GM12865 (cell line): Measurements from ENCODE around the gene MDN1.

Experiments used
- DNase-seq: peaks from one replicate; pipeline ENCODE4 v3.0.0; 2010; ENCODE audit warnings: low read depth
- H3K4me3 ChIP-seq: 2 replicates; pipeline ENCODE4 v1.5.1; 2011; ENCODE audit warnings: mild to moderate bottlenecking, low read depth, low read length, control low read depth
- TF ChIP-seq, protein P1 (sequence below): IDR thresholded peaks from 2 replicates; pipeline ENCODE4 v1.5.1; 2011; ENCODE audit warnings: low read length, control low read depth, low read depth, inconsistent platforms; ENCODE audit not compliant: insufficient read depth; ENCODE audit errors: missing control alignments

Gene MDN1

DNA sequence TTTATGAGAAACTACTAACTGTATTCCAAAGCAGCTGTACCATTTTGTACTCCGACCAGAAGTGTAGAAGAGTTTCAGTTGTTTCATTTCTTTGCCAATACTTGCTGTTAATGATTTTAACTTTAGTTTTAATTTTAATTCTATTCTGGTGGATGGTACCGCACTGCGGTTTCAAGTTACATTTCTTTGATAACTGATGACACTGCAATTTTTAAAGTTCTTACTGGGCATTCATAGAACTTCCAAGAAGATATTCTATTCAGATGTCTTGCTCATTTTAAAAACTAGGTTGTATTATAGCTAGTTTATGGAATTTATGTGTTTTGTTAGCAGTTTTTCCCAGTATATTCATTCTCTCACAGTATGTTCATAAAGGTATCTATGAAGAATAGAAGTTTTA, 117.2 kb downstream of the MDN1 start:
- H3K4me3 ChIP-seq: no peak overlapping the region
- DNase-seq: no peak
- TF ChIP-seq, protein P1, sequence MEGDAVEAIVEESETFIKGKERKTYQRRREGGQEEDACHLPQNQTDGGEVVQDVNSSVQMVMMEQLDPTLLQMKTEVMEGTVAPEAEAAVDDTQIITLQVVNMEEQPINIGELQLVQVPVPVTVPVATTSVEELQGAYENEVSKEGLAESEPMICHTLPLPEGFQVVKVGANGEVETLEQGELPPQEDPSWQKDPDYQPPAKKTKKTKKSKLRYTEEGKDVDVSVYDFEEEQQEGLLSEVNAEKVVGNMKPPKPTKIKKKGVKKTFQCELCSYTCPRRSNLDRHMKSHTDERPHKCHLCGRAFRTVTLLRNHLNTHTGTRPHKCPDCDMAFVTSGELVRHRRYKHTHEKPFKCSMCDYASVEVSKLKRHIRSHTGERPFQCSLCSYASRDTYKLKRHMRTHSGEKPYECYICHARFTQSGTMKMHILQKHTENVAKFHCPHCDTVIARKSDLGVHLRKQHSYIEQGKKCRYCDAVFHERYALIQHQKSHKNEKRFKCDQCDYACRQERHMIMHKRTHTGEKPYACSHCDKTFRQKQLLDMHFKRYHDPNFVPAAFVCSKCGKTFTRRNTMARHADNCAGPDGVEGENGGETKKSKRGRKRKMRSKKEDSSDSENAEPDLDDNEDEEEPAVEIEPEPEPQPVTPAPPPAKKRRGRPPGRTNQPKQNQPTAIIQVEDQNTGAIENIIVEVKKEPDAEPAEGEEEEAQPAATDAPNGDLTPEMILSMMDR: no peak

DNA sequence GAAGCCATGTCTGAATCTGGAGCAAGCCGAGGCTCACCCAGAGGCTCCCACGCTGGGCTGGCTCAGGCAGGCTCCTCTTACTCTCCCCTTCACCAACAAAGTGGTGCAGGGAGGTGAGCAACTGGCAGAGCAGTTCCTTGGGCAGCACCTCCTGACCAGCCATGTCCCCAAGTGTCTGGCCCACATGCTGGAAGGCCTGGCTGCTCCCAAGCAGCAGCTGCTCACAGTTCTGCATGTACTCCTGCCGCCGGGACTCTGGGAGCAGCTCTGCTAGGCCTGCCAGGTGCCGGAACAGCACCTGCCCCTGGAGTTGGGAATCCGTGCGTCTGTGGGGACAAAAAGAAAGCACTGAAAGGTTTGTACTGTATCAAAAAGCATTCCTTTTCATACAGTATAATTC, 123.9 kb downstream of the MDN1 start:
- H3K4me3 ChIP-seq: no peak overlapping the region
- no peak for DNase-seq
- TF ChIP-seq, protein P1: no peak

DNA sequence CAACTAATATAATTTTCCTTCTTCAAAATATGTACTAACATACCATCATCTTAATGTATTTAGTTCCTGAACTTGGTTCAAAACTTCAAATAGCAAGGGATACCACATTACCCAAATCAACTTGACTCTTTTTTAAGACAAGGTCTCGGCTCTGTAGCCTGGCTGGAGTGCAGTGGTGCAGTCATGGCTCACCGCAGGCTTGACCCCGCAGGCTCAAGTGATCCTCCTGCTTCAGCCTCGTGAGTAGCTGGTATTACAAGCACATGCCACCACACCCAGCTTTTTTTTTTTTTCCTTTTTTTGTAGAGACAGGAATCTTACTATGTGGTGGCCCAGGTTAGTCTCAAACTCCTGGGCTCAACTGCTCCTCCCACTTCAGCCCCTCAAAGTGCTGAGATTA, 125.2 kb downstream of the MDN1 start:
- TF ChIP-seq, protein P1: no peak

DNA sequence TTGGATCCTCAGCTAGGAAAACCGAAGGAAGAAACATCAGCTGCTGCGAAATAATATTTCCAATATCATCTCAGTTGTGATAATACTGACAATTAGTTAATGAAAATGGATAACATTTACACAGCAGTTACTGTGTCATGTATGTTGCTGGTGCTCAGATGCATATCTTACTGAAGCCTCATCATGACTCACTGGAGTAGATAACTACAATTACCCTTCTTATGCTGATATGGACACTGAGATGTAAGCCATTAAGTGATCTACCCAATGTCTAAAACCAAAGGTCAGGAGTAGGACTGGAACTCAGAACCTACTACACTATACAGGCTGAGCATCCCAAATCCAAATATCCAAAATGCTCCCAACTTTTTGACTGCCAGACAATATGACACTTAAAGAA, 126.4 kb downstream of the MDN1 start:
- TF ChIP-seq, protein P1: no peak
- no peak overlapping the region for H3K4me3 ChIP-seq
- no peak for DNase-seq

More for the DNA sequence above, 125.2 kb downstream of the MDN1 start:
- no peak overlapping the region for H3K4me3 ChIP-seq
- DNase-seq: no peak

DNA sequence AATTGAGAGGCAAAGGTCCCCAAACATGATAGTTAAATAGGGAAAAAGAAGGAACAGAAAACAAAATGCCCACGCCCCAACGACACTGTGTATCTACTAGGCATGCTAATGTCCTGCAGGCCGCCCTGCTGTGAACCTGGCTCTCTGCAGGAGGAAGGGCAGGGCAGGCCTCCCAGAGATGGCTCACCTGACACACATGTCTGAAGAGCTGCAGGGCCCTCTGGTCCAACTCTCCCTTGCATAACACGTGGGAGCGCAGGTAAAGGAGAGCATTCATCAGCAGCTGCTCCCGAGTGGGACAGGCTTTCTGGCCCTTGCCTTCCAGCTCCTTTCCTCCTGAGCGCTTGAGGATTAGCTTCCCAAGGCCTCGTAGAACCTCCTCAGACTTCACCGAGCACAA, 127.3 kb downstream of the MDN1 start:
- H3K4me3 ChIP-seq: no peak overlapping the region
- no peak for DNase-seq
- TF ChIP-seq, protein P1: no peak

DNA sequence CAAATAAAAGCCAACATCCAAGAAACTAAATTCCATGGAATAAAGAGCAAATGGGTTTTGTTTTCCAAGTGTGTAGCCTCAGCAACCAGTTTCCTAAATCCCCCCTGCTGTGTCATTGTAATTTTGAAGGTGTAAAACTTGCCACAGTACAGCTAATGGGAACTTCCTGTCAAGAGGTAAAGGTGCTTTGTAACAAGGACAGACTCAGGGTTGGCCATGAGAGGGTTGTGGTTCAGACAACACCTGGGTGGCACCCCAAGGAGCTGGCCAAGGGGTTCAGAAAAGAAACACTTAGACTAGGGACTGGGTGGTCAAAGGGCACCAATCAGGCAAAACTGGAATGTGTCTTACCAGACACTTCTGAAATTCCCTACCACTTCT, 128.7 kb downstream of the MDN1 start:
- TF ChIP-seq, protein P1: no peak
- no peak overlapping the region for H3K4me3 ChIP-seq
- DNase-seq: no peak

DNA sequence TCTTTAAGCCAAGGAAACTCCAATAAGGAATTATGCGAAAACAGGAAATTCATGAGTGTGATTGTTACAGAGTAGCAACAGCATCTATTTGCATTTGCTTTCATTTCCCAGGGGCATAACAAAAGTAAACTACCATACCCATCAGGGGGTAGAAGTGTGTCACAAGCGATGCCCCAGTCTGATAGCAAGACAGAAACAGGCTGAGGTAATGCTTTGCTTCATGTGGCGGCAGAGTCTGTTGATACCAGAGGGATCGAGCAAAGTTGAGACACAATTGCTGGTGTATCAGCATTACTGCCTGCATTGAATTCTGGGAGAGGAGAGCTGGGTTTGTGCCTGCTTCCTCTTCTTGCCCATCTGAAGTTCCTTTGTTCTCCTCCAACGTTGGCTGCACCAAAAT, 129.9 kb downstream of the MDN1 start:
- TF ChIP-seq, protein P1: no peak
- peak; percentile 13 for DNase-seq
- no peak overlapping the region for H3K4me3 ChIP-seq
